NB4 (cell line): ENCODE measurements around the gene CSTPP1.

ENCODE experiments used
- POLR2A ChIP-seq: IDR thresholded peaks from 2 replicates; pipeline ENCODE4 v1.6.1; 2011; ENCODE audit warnings: mild to moderate bottlenecking; ENCODE audit not compliant: insufficient read length; ENCODE audit errors: extremely low read depth
- TF ChIP-seq, protein P1 (sequence below): IDR thresholded peaks from one replicate; pipeline ENCODE4 v1.5.1; 2012; ENCODE audit warnings: low read depth, low read length

DNA sequence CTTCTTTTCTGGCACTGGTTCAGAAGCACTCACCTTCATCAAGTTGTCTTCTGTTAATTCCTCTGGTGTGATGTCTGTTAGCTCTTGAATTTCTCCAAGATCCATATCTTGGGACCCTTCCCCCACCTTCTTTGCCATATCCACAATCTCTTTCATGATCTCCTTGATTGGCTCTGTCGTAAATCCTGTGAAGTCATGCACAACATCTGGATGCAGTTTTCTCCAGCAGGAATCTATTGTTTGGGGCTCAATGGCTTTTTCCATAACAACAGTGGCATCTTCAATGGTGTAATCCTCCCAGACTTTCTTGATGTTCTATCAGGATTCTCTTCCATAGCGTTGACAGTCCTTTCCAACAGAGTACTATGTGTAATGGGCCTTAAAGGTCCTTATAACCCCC, 96.9 kb downstream of the CSTPP1 start:
- TF ChIP-seq, protein P1, sequence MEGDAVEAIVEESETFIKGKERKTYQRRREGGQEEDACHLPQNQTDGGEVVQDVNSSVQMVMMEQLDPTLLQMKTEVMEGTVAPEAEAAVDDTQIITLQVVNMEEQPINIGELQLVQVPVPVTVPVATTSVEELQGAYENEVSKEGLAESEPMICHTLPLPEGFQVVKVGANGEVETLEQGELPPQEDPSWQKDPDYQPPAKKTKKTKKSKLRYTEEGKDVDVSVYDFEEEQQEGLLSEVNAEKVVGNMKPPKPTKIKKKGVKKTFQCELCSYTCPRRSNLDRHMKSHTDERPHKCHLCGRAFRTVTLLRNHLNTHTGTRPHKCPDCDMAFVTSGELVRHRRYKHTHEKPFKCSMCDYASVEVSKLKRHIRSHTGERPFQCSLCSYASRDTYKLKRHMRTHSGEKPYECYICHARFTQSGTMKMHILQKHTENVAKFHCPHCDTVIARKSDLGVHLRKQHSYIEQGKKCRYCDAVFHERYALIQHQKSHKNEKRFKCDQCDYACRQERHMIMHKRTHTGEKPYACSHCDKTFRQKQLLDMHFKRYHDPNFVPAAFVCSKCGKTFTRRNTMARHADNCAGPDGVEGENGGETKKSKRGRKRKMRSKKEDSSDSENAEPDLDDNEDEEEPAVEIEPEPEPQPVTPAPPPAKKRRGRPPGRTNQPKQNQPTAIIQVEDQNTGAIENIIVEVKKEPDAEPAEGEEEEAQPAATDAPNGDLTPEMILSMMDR, result no peak
- TF ChIP-seq POLR2A, result no peak
